ENCODE data around the gene ANO9.
"Not testable (repeated sequence)": the region's sequence is repeated elsewhere in the genome, so short reads cannot be mapped to it uniquely, and the experiment has no call there.

The ANO9 gene

DNA sequence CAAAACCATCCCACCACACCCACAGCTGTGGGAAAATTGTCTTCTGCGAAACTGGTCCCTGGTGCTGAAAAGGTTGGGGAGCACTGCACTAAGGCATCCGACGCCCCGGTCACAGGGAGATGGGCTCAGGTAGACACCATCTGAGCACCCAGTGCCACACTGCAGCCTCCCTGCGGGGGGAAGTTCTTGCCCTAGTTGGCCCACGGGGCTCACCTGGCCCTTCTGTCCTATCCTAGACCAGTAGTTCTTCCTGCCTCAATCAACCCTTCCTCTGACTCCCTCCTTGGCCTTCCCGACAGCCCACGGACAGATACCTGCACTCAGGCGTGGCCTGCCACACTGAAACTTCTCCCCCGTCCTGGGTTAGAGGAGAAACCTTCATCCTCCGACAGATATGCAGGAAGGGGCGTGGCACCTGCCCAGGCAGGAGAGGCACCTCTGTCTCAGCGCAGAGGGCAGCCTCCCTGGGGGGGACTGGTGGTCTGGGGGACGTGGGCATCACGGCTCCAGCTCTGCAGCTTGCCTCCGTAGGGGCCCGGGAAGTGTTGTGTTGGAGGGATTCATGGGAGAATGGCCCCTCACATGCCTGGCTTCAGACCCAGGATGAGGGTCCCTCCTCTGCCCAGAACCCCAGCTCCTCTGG is 4.5 kb downstream of the ANO9 start:
- H3K18ac ChIP-seq (ENCODE audit: low read length) = no peak overlapping the region
- no peak overlapping the region for H2AK5ac ChIP-seq (ENCODE audit: low read length)
- no peak overlapping the region for H3K4me2 ChIP-seq (ENCODE audit: low read length)
- no peak overlapping the region for H3K4ac ChIP-seq (ENCODE audit: low read depth, low read length)
- H4K12ac ChIP-seq (ENCODE audit: low read depth, low read length) = no peak overlapping the region
- H4K91ac ChIP-seq (ENCODE audit: low read depth, low read length) = no peak overlapping the region
- H2AFZ ChIP-seq (ENCODE audit: insufficient read depth, low read length, poor library complexity) = no peak overlapping the region
- H3K36me3 ChIP-seq (ENCODE audit: control insufficient read depth in 1 of 2, insufficient read depth in 2 of 2, low read length in 2 of 2) = peaks cover 0 to 3% of the 10 kb centered on the region in 2 experiments
- no peak overlapping the region for H4K8ac ChIP-seq (ENCODE audit: low read depth, low read length)
- no peak for DNase-seq
- no peak overlapping the region for H2BK12ac ChIP-seq (ENCODE audit: low read length)
- no peak overlapping the region for H3K14ac ChIP-seq (ENCODE audit: low read length)
- no peaks in the 10 kb centered on the region for H3K27me3 ChIP-seq (ENCODE audit: insufficient read depth, low read length)
- no peak overlapping the region for H3K23ac ChIP-seq (ENCODE audit: low read length)
- WGBS (ENCODE audit: extremely low coverage, insufficient coverage, insufficient read length) = no CpG with 5 or more reads among the region's 17 CpGs
- no peak overlapping the region for H2BK5ac ChIP-seq (ENCODE audit: low read depth, low read length, poor library complexity)
- H3K79me2 ChIP-seq (ENCODE audit: control insufficient read depth, insufficient read depth, low read length, poor library complexity) = no peaks in the 10 kb centered on the region
- H3K4me3 ChIP-seq (ENCODE audit: low read depth, low read length) = no peak overlapping the region
- no peak overlapping the region for H3K9ac ChIP-seq (ENCODE audit: low read length)
- H3K9me3 ChIP-seq (ENCODE audit: insufficient read depth, low read depth, low read length) = peaks cover 5% of the 10 kb centered on the region
- H3K27ac ChIP-seq (ENCODE audit: low read depth, low read length) = no peak overlapping the region
- H2BK120ac ChIP-seq (ENCODE audit: insufficient read depth, low read length, poor library complexity) = no peak overlapping the region
- peaks cover 3% of the 10 kb centered on the region for H3K79me1 ChIP-seq (ENCODE audit: low read length)
- H3K4me1 ChIP-seq (ENCODE audit: control insufficient read depth in 1 of 2, insufficient read depth in 2 of 2, low read length in 2 of 2) = peaks cover 2 to 3% of the 10 kb centered on the region in 2 experiments

DNA sequence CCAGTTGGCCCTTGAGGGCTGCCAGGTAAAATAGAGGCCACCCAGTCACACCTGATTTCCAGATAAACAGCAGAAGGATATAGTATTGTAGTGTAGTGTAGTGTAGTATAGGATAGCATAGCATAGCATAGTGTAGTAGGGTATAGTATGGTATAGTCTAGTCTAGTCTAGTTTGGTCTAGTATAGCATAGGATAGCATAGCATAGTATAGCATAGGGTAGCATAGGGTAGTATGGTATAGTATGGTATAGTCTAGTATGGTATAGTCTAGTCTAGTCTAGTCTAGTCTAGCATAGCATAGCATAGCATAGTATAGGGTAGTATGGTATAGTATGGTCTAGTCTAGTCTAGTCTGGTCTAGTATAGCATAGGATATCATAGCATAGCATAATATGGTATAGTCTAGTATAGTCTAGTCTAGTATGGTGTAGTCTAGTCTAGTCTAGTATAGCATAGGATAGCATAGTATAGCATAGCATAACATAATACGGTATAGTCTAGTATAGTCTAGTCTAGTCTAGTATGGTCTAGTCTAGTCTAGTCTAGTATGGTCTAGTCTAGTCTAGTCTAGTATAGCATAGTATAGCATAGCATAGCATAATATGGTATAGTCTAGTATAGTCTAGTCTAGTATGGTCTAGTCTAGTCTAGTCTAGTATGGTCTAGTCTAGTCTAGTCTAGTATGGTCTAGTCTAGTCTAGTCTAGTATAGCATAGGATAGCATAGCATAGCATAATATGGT is 6.6 kb downstream of the ANO9 start:
- H4K8ac ChIP-seq (ENCODE audit: low read depth, low read length); H4K91ac ChIP-seq (ENCODE audit: low read depth, low read length); H3K4ac ChIP-seq (ENCODE audit: low read depth, low read length); H2BK120ac ChIP-seq (ENCODE audit: insufficient read depth, low read length, poor library complexity); H2BK5ac ChIP-seq (ENCODE audit: low read depth, low read length, poor library complexity); H3K9me3 ChIP-seq (ENCODE audit: insufficient read depth, low read depth, low read length); H3K18ac ChIP-seq (ENCODE audit: low read length); H3K4me1 ChIP-seq (ENCODE audit: control insufficient read depth in 1 of 2, insufficient read depth in 2 of 2, low read length in 2 of 2); H3K4me2 ChIP-seq (ENCODE audit: low read length); H3K36me3 ChIP-seq (ENCODE audit: control insufficient read depth in 1 of 2, insufficient read depth in 2 of 2, low read length in 2 of 2); H2AK5ac ChIP-seq (ENCODE audit: low read length); H3K4me3 ChIP-seq (ENCODE audit: low read depth, low read length); H3K9ac ChIP-seq (ENCODE audit: low read length); H3K27ac ChIP-seq (ENCODE audit: low read depth, low read length); H3K23ac ChIP-seq (ENCODE audit: low read length); H3K14ac ChIP-seq (ENCODE audit: low read length); H4K12ac ChIP-seq (ENCODE audit: low read depth, low read length); H3K27me3 ChIP-seq (ENCODE audit: insufficient read depth, low read length); H2AFZ ChIP-seq (ENCODE audit: insufficient read depth, low read length, poor library complexity); H3K79me2 ChIP-seq (ENCODE audit: control insufficient read depth, insufficient read depth, low read length, poor library complexity); H3K79me1 ChIP-seq (ENCODE audit: low read length); DNase-seq; H2BK12ac ChIP-seq (ENCODE audit: low read length): not testable (repeated sequence)
- WGBS (ENCODE audit: extremely low coverage, insufficient coverage, insufficient read length) = no CpG with 5 or more reads among the region's 1 CpG

DNA sequence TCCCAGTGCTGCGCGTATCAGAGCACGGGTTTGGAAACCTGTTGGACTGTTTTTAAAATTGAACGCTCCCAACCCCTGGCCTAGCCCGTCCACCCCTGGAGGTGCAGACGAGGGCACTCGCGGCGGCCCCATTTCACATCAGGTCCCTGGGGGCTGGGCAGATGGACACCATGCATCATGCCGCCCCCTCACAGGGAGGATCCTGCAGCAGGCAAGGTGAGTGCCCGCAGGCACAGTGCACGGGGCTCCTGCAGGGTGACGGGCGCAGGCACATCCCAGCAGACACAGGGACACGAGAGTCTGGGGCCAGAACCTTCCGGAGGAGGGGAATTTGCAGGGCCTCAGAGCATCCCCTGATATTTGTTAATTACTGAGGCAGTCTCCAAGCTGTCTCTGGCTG is 7.3 kb downstream of the ANO9 start:
- no CpG with 5 or more reads among the region's 16 CpGs for WGBS (ENCODE audit: extremely low coverage, insufficient coverage, insufficient read length)

DNA sequence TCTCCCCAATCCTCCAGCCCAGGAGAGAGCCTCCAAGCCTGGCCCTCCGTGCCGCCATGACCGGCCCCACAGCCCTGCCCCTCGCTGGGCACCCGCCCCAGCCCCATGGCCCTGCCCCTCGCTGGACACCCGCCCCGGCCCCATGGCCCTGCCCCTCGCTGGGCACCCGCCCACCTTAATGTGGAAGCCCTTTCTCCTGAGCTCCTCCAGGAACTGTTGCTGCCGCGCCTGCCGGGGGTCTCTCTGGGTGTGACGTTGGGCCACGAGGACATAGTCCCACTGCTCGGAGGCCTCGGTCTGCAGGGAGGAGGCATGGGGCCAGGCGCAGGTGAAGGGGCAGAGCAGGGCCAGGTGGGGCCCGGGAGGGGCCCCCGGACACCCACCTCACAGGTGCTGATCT is 8.2 kb downstream of the ANO9 start:
- Histone ChIP-seq H3K4ac (ENCODE audit: low read depth, low read length) (no peak overlapping the region), H2BK120ac (ENCODE audit: insufficient read depth, low read length, poor library complexity) (no peak overlapping the region), H3K9me3 (ENCODE audit: insufficient read depth, low read depth, low read length) (peaks cover 8% of the 10 kb centered on the region), H3K27me3 (ENCODE audit: insufficient read depth, low read length) (no peaks in the 10 kb centered on the region), H3K36me3 (ENCODE audit: control insufficient read depth in 1 of 2, insufficient read depth in 2 of 2, low read length in 2 of 2) (peaks cover 0 to 3% of the 10 kb centered on the region in 2 experiments), H3K23ac (ENCODE audit: low read length) (no peak overlapping the region), H3K79me2 (ENCODE audit: control insufficient read depth, insufficient read depth, low read length, poor library complexity) (no peaks in the 10 kb centered on the region), H3K4me3 (ENCODE audit: low read depth, low read length) (no peak overlapping the region), H2AFZ (ENCODE audit: insufficient read depth, low read length, poor library complexity) (no peak overlapping the region), H3K79me1 (ENCODE audit: low read length) (no peaks in the 10 kb centered on the region), H2AK5ac (ENCODE audit: low read length) (no peak overlapping the region), H4K91ac (ENCODE audit: low read depth, low read length) (no peak overlapping the region), H3K14ac (ENCODE audit: low read length) (no peak overlapping the region), H4K8ac (ENCODE audit: low read depth, low read length) (no peak overlapping the region), H3K18ac (ENCODE audit: low read length) (no peak overlapping the region), H3K4me1 (ENCODE audit: control insufficient read depth in 1 of 2, insufficient read depth in 2 of 2, low read length in 2 of 2) (no peaks in the 10 kb centered on the region), H3K9ac (ENCODE audit: low read length) (no peak overlapping the region), H4K12ac (ENCODE audit: low read depth, low read length) (no peak overlapping the region), H3K27ac (ENCODE audit: low read depth, low read length) (no peak overlapping the region), H3K4me2 (ENCODE audit: low read length) (no peak overlapping the region), H2BK12ac (ENCODE audit: low read length) (no peak overlapping the region), H2BK5ac (ENCODE audit: low read depth, low read length, poor library complexity) (no peak overlapping the region)
- WGBS (ENCODE audit: extremely low coverage, insufficient coverage, insufficient read length) = no CpG with 5 or more reads among the region's 20 CpGs
- DNase-seq = no peak

More for the DNA sequence above, 7.3 kb downstream of the ANO9 start:
- H2BK120ac ChIP-seq (ENCODE audit: insufficient read depth, low read length, poor library complexity) = no peak overlapping the region
- H3K79me2 ChIP-seq (ENCODE audit: control insufficient read depth, insufficient read depth, low read length, poor library complexity) = no peaks in the 10 kb centered on the region
- no peak overlapping the region for H3K9ac ChIP-seq (ENCODE audit: low read length)
- H3K14ac ChIP-seq (ENCODE audit: low read length) = no peak overlapping the region
- no peak overlapping the region for H3K4ac ChIP-seq (ENCODE audit: low read depth, low read length)
- H3K79me1 ChIP-seq (ENCODE audit: low read length) = no peaks in the 10 kb centered on the region
- no peak overlapping the region for H3K27ac ChIP-seq (ENCODE audit: low read depth, low read length)
- no peak overlapping the region for H2AFZ ChIP-seq (ENCODE audit: insufficient read depth, low read length, poor library complexity)
- H2AK5ac ChIP-seq (ENCODE audit: low read length) = no peak overlapping the region
- no peak overlapping the region for H4K91ac ChIP-seq (ENCODE audit: low read depth, low read length)
- peaks cover 0 to 3% of the 10 kb centered on the region in 2 experiments for H3K36me3 ChIP-seq (ENCODE audit: control insufficient read depth in 1 of 2, insufficient read depth in 2 of 2, low read length in 2 of 2)
- no peak overlapping the region for H4K8ac ChIP-seq (ENCODE audit: low read depth, low read length)
- no peak overlapping the region for H3K4me3 ChIP-seq (ENCODE audit: low read depth, low read length)
- H3K27me3 ChIP-seq (ENCODE audit: insufficient read depth, low read length) = no peaks in the 10 kb centered on the region
- H3K18ac ChIP-seq (ENCODE audit: low read length) = no peak overlapping the region
- peaks cover 6% of the 10 kb centered on the region for H3K9me3 ChIP-seq (ENCODE audit: insufficient read depth, low read depth, low read length)
- H2BK5ac ChIP-seq (ENCODE audit: low read depth, low read length, poor library complexity) = no peak overlapping the region
- DNase-seq = no peak
- H3K23ac ChIP-seq (ENCODE audit: low read length) = no peak overlapping the region
- H2BK12ac ChIP-seq (ENCODE audit: low read length) = no peak overlapping the region
- H3K4me1 ChIP-seq (ENCODE audit: control insufficient read depth in 1 of 2, insufficient read depth in 2 of 2, low read length in 2 of 2) = no peaks in the 10 kb centered on the region
- H4K12ac ChIP-seq (ENCODE audit: low read depth, low read length) = no peak overlapping the region
- H3K4me2 ChIP-seq (ENCODE audit: low read length) = no peak overlapping the region
